Measurements from ENCODE around the gene RBFOX1.

RBFOX1 gene

DNA sequence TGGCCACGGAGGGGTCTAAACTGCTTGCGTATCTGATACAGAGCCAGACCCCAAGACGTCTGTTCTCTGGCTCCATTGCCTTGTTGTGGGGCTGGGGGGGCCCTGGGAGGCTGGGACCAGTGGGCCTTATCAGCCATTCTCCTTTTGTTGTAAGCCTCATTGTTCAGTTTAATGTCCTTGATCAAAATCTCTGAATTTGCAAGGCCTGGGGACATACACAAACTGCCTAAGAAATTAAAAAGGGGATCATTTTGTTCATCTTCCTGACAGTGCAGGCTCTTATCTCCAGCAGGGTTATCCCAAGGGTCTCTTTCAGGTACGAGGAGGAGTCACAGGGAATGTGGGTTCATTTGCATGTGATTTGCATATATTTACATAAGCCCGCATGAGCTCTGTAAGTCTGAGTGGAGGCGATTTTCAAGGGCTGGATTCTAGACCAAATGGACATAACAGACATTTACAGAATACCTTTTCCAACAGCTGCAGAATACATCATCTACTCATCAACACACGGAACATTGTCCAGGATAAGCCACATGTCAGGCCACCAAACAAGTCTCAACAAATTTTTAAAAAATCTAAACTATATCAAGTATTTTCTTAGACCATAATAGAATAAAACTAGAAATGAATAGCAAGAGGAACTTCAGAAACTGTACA, 269.8 kb downstream of the RBFOX1 start:
- no peak for DNase-seq (ENCODE audit: low read depth)

DNA sequence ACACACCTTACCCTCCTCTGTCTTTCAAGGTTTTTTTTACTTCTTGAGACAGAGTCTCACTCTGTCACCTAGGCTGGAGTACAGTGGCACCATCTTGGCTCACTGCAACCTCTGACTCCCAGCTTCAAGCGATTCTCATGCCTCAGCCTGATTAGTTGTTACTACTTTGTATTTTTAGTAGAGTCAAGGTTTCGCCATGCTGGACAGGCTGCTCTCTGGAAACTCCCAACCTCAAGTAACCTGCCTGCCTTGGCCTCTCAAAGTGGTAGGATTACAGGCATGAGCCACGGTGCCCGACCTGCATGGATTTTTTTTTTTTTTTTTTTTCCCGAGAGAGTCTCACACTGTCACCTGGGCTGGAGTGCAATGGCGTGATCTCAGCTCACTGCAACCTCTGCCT, 273.2 kb downstream of the RBFOX1 start:
- no peak for DNase-seq (ENCODE audit: low read depth)

GRCh38 chr16:7612671-7613070, 280.0 kb downstream of the RBFOX1 start:
- DNase-seq (ENCODE audit: low read depth): no peak

DNA sequence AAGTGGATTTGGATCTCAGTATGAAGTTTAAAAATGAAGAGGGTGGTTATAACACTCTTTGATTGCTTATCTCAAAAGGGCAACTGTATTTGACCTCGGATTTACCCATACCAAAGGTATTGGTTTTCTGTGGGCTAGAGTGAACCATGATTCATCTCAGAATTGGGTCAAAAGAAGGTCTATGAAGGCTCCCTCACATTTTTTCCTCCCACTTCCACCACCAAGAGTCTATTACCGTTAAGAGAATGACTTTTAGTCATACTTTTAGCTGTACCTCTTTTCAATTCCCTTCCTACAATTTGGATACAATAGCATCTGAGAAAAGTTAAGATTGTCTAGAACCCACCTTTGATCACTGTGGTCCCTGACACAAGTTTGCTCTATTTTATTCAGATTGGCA, 280.9 kb downstream of the RBFOX1 start:
- no peak for DNase-seq (ENCODE audit: low read depth)

- DNase-seq (ENCODE audit: low read depth): no peak
Measured at GRCh38 chr16:7614021-7614795, 281.6 kb downstream of the RBFOX1 start.

DNA sequence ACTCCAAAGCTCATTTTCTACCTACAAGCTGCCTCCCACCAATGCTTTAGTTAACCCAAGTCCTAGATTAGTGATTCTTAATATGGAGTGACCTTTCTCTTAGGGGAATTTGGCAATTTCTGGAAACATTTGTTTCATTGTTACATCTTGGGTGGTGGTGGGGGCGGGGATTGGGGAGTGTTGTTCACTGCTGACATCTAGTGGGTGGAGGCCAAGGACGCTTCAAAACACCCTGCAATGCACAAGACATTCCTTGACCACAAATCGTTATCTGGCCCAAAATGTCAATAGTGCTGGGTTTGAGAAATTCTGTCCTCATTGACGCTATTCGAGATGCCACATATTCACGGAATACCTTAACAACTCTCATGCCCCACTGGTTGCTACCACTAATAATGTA, 282.9 kb downstream of the RBFOX1 start:
- DNase-seq (ENCODE audit: low read depth): no peak

DNA sequence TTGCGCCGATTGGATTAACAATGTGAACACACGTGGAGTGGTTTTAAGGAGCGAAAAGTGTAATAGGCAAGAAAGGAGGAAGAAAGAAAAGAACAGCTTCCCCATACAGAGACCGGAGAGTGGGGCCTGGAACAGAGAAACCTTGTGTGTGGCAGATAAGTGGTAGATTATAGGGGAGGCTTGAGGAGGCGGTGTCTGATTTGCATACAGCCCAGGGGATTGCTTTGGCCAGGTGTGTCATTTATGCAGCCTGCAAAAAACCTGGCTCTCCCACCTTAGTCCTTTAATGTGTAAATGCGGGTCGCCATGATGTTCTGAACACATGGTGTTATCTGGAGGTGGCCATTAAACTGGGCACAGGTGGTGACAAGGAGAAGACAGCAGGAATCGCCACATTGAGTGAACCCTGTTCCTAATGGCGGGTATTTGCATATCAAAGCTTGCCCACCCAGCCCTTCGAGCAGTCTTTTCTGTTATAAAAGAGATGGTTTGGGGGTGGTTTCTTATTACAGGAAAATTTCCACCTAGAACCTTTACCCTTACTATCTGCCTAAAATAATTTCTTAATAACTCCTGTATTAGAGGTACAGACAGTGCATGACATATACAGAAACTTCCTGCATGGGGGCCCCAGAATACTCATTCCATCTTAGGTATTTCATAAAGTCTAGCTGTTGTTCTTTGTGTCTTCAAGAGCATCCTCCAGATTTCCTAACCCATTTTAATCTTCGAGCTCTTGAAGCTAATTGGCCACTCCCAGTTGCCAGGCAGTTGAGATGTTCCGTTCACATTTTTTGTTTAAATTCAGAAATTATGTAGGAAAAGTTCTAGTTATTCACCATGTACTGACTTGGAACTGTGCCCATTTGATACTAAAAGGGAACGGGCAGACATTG, 292.5 kb downstream of the RBFOX1 start:
- no peak for DNase-seq (ENCODE audit: low read depth)

- DNase-seq (ENCODE audit: low read depth): no peak
Measured at GRCh38 chr16:7628981-7629380, 296.3 kb downstream of the RBFOX1 start.

DNA sequence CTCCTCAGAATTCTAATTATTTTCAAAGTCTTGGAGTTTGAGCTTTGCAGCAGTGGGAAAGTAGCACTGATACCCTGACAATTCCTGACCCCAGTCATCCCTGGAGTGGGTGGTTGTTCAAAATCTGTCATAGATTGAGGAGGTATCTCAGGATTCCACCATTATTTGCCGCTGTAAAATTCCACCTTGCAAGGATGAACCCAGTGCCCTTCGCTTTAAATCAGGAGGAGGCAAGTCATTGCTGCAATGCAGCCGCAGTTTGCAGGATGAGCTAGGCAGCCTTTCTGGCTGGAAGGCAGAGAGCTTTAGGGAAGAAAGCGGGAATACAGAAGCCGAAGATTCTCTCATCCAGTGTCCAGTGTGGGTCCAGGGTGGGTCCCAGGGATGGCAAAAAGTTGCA, 296.9 kb downstream of the RBFOX1 start:
- no peak for DNase-seq (ENCODE audit: low read depth)

DNA sequence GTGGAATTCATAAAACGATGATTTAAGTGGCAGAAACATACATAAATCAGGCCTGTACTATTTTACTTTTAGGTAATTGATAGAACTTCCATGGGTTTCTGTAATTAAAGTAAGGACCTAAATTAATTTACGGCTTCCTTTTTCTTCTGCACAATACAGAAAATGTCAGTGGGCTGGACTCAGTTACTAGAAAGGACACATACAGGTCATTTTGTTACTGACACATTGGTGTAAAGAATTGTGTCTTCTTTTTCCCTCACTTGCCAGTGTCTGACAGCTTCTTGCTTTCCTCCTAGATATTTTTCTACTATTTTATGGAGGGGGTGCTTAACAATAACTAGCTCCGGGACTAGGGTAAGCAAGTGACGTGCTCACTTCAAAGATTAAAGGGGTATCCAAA, 304.8 kb downstream of the RBFOX1 start:
- no peak for DNase-seq (ENCODE audit: low read depth)

DNA sequence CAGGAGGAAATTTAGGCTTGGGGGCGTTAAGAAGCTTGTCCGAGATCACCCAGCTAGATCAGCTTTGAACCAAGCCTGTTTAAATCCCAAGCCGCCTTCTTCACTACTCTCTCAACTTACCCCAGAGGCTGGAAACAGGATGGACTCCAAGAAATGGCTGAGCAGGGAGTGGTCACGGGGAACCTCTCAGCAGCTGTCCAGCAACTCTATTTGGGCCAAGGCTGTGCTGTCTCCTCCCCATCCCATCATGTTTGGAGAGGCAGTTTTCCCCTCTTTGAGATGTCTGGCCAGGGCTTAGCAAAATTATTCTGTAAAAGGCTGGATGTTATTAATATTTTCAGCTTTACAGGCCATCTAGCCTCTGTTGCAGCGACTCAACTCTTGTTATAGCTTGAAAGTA, 305.7 kb downstream of the RBFOX1 start:
- DNase-seq (ENCODE audit: low read depth): no peak

DNA sequence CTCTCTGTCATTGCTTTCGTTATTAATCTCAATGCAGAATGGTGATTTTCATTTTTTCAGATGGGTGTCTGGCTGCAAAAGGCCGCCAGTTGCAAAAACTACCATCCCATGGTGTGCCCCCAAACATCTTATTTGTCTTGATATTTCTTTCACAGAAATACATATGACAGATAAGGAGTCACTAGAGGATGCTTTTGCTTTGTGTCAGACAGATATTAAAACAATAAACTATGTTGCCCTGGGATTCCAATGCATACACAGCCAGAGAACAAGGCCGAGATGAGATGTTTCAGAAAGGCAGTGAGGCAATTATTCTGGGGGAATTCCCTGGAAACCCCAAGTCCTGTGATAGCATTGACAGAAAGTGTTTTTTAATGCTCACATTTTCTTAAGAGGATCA, 307.7 kb downstream of the RBFOX1 start:
- DNase-seq (ENCODE audit: low read depth): no peak

GRCh38 chr16:7644176-7644575, 311.5 kb downstream of the RBFOX1 start:
- no peak for DNase-seq (ENCODE audit: low read depth)

DNA sequence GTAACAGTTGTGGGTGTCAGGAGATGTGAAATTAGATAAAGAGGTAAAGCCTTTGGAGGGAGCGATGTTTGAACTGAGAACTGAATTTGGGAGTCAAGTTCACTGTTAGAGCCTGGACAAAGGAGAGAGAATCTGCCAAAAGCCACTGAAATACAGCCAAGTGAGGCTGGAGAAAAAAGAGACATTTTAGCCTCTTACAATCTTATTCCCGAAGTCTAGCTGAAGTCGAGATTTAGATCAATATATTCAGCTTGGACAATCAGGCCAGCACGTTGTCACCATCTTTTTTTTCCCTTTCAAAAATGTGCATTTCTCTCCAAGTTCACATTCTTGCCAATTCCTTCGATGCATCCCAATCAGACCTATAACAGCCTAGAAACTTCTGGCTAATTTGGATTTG, 312.2 kb downstream of the RBFOX1 start:
- DNase-seq (ENCODE audit: low read depth): no peak

GRCh38 chr16:7646821-7647500, 314.3 kb downstream of the RBFOX1 start:
- DNase-seq (ENCODE audit: low read depth): no peak

DNA sequence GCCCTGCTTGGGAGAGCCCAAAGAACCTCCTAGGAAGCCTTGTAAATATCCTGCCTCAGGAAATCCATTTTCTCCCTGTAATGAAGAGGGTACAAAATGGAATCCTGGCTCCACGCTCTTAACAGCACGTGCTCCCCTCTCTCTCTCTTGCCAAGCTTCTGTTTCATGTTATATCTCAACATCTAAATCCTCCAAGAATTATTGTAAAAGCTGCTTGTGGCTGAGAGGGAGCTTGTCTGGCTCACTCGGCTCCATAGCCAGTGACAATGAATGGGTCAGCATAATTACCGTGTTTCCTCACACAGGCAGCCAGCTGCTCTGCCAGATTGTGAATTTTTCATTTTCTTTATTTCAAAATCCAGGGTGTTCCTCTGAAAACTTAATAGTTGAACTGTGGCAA, 317.8 kb downstream of the RBFOX1 start:
- no peak for DNase-seq (ENCODE audit: low read depth)

- no peak for DNase-seq (ENCODE audit: low read depth)
Measured at GRCh38 chr16:7651803-7652570, 319.3 kb downstream of the RBFOX1 start.

DNA sequence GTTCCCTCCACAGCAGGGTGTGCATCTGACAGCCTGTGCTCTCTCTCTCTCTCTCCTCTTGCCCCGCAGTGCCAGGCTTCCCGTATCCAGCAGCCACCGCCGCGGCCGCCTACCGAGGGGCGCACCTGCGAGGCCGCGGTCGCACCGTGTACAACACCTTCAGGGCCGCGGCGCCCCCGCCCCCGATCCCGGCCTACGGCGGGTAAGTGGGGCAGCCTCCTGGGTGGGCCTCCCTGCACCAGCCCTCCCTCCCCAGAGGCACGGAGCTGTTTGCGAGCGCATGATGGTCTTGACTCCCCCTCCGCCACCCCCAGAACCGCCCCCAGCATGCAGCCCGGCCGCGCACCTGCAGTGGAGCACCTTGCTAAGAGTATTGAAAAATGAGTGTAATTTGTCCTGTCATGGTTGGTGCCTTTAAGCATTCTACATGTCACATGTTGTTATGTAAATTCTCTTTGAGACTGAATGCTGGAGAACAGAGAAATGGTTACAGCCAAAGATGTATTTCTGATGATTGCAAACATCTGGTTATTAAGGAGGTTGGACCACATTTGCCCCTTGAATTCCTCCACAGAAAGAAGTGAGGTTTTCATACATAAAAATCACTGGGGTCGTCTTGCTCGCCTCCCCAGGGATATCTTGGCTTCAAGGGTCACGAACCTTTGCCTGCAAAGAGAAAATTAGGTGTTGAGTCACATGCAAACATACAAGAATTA, 321.3 kb downstream of the RBFOX1 start:
- no peak for DNase-seq (ENCODE audit: low read depth)

GRCh38 chr16:7675628-7676027, 343.0 kb downstream of the RBFOX1 start:
- no peak for DNase-seq (ENCODE audit: low read depth)

- no peak for DNase-seq (ENCODE audit: low read depth)
Measured at GRCh38 chr16:7680296-7680695, 347.7 kb downstream of the RBFOX1 start.

GRCh38 chr16:7688811-7689210, 356.2 kb downstream of the RBFOX1 start:
- DNase-seq (ENCODE audit: low read depth): no peak
